ACHN (cell line): Measurements from ENCODE around the gene CD200.
A peak's percentile ranks its signal among the peaks of the same experiment; 100 is the strongest.
"Not testable (repeated sequence)": the region's sequence is repeated elsewhere in the genome, so short reads cannot be mapped to it uniquely, and the experiment has no call there.

Experiments used
- DNase-seq: peaks from one replicate; pipeline ENCODE4 v3.0.0-alpha.2; 2015
- in situ Hi-C: cut with HindIII; loops from 2 replicates; pipeline ENCODE4 v1.10.0; 2017; ENCODE audit warnings: low sequenced_read_pairs, low pct_ligation_motif_present, low pct_unique_long_range_greater_than_20kb

CD200 gene

DNA sequence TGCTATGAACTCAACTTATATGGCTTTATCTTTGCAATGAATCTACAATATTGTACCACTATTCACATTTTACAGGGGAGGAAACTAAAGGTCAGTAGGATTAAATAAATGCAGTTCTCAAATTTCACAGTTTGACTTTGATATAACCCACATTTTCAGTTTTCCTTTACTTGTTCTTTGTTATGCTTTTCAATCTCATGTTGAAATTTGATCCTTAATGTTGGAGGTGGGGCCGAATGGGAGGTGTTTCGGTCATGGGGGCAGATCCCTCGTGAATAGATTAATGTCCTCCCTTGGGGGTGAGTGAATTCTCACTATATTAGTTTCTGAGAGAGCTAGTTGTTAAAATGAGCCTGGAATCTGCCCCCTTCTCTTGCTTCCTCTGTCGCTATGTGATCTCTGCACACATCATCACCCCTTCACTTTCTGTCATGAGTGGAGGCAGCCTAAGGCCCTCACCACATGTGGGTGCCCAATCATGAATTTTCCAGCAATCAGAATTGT lies 44.7 kb downstream of the CD200 start:
- in situ Hi-C loops: no loop called here

DNA sequence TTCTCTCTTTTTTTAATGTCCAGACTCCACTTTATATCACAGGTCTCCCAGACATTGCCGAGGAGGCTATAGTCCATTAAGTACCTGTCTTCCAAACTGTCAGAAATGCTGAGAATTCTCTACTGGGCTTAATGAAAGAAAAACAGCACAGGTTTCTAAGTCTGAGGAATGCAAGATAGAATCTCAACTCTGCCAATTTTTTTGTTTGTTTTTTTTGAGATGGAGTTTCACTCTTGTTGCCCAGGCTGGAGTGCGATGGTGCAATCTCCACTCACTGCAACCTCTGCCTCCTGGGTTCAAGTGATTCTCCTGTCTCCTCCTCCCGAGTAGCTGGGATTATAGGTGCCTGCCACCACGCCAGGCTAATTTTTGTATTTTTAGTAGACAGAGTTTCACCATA lies 45.4 kb downstream of the CD200 start:
- DNase-seq, in situ Hi-C loops: not testable (repeated sequence)

More for the DNA sequence above, 44.7 kb downstream of the CD200 start:
- DNase-seq: no peak

- in situ Hi-C loops: no loop called here
- DNase-seq: no peak
Observed at GRCh38 chr3:112379020-112379690, 46.2 kb downstream of the CD200 start.

GRCh38 chr3:112381673-112382542 lies 49.0 kb downstream of the CD200 start:
- DNase-seq: no peak
- in situ Hi-C loops: no loop called here

GRCh38 chr3:112382543-112383160 lies 49.7 kb downstream of the CD200 start:
- no peak for DNase-seq
- in situ Hi-C loops: no loop called here

- no peak for DNase-seq
- in situ Hi-C loops: no loop called here
Observed at GRCh38 chr3:112384769-112385168, 51.8 kb downstream of the CD200 start.

GRCh38 chr3:112388972-112389371 lies 56.0 kb downstream of the CD200 start:
- in situ Hi-C loops: no loop called here
- no peak for DNase-seq

- DNase-seq: no peak
- in situ Hi-C loops: no loop called here
Observed at GRCh38 chr3:112389961-112390360, 57.0 kb downstream of the CD200 start.

- peak; percentile 48 for DNase-seq
- in situ Hi-C loops: no loop called here
Observed at GRCh38 chr3:112390783-112391641, 58.1 kb downstream of the CD200 start.

DNA sequence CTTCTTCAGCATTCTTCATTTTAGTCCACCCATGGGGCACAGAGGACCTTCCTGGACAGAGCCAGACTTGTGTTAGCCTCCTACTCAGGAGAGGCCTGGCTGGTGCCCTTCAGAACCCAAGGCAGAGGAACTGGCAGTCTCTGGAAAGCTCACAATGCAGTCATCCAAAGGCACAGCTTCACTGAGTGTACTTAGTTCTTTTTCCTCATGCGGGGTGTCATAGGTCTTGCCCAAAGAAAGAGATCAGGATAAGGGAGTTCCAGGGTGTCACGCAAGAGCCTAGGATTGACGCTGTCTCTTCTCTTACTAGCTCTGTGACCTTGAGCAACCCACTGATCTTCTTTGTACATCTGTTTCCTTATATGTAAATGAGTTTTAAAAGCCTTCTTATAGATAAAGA lies 58.7 kb downstream of the CD200 start:
- DNase-seq: no peak
- in situ Hi-C loops: no loop called here

- in situ Hi-C loops: no loop called here
- no peak for DNase-seq
Observed at GRCh38 chr3:112392393-112393359, 59.7 kb downstream of the CD200 start.

- no peak for DNase-seq
- in situ Hi-C loops: no loop called here
Observed at GRCh38 chr3:112393360-112393728, 60.4 kb downstream of the CD200 start.

GRCh38 chr3:112394003-112394640 lies 61.2 kb downstream of the CD200 start:
- no peak for DNase-seq
- in situ Hi-C loops: no loop called here

GRCh38 chr3:112395181-112395895 lies 62.4 kb downstream of the CD200 start:
- in situ Hi-C loops: no loop called here

DNA sequence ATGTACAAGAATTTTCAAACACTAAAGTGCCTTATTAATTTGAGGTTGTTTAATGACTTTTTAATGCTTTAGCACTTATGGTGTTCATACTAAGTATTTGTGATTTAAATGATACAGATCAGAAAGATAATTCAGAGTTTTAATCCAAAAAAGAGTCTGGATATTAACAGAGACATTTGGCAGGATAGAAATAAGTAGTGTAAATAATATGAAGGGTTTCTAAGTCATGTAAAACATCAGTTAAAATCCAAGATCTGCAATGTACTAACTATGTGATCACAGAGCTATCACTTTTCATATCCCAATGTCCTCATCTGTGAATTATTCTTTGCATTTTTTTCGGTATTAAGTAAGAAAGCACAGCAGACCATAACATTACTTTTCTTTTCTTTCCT lies 62.9 kb downstream of the CD200 start:
- in situ Hi-C loops: no loop called here
- no peak for DNase-seq

More at GRCh38 chr3:112395181-112395895, 62.4 kb downstream of the CD200 start:
- no peak for DNase-seq

GRCh38 chr3:112397556-112397955 lies 64.6 kb downstream of the CD200 start:
- in situ Hi-C loops: no loop called here
- no peak for DNase-seq
